ENCODE measurements around the gene C17orf67.
A peak's percentile ranks its signal among the peaks of the same experiment; 100 is the strongest.
"Not testable (repeated sequence)": the region's sequence is repeated elsewhere in the genome, so short reads cannot be mapped to it uniquely, and the experiment has no call there.

Gene C17orf67

DNA sequence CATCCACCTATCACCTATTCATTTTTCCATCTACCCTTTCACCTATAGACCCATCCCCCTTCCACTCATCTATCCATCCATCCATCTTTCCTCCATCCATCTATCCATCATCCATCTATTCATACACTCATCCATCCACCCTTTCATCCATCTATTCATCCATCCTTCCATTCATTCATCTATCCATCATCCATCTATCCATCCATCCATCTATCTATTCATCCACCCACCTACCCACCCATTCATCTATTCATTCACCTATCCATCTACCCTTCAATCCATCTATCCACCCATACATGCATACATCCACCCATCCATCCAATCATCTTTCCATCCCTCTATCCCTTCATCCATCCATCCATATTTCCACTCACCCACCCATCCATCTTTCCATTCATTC lies 63.3 kb downstream of the C17orf67 start:
- DNase-seq = no peak

DNA sequence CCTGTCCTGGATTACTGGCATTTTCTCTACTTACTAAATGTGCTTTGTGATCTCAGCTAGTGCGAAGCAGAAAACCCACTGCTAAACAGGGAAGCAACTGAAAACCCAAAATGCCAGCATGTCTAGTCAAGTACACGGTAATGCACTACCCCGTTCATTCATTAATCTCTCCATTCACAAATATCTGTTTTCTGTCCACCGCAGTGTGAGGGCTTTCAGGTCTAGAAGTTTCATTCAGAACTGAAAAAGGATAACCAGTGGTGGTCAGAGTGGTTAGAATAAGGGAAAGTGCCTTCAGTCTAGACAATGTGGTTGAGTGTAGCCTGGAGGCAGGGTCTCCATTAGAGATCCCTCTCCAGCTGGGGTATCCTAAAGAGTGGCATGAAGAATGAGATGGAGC lies 68.3 kb downstream of the C17orf67 start:
- no peak for DNase-seq

DNA sequence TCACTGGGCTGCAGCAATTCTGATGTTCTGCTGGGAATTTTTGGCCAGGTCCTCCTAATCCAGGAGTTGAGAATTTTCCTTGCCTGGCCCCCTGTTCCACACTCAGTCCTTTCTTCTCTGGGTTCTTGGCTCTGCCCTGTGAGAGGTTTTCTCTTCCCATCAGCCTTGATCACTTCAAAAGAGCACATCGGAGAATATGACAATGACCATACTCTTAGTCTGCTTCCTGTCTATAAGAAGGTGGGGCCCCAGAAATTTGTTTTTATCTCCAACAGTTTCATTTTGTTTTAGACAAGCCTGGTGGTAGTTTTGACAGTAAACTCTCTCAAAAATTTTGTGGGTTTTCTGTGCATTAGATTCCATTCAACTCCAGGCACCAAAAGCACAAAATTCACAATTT lies 70.7 kb downstream of the C17orf67 start:
- no peak for DNase-seq

DNA sequence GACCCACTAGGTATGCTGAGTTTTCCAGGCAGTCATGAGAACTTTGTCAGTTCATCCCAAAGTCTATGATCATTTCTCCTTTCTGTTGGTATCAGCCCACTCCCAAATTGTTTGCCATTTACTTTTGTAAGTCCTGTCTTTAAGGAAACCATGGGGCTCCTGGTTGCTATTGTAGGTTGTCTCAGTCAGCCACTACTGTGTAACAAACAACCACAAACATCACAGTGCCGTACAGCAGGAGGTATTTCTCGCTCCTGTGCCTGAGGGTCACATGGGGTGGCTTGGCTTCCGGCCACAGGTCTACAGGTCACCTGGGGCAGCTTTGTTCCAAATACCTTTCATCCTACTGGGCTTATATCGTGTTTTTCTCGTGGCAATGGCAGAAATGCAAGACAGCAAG lies 71.6 kb downstream of the C17orf67 start:
- no peak for DNase-seq

DNA sequence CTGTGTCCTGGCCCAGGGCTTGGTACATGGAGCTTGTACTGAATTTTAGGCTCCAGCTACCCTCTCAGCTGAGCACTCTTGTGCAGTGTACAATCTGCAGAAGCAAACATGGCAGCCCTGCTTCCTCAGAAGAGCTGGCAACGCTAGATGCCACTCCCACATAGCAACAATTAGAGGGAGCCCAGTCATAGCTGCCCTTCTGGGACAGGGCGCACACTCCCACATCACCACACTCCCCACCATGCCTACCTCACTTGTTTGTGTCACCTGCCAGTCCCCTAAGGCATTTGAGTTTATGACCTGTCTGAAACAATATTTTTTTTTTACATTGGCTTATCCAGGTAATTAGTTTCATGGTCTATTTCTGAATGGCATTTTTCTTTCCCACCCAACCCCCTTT lies 72.3 kb downstream of the C17orf67 start:
- DNase-seq = no peak

DNA sequence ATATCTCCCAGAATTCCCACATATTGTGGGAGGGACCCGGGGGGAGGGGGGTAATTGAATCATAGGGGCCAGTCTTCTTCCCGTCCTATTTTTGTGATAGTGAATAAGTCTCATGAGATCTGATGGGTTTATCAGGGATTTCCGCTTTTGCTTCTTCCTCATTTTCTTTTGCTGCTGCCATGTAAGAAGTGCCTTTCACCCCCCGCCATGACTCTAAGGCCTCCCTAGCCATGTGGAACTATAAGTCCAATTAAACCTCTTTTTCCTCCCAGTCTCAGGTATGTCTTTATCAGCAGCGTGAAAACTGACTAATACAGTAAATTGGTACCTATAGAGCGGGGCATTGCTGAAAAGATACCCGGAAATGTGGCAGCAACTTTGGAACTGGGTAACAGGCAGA lies 76.1 kb downstream of the C17orf67 start:
- not testable (repeated sequence) for DNase-seq

DNA sequence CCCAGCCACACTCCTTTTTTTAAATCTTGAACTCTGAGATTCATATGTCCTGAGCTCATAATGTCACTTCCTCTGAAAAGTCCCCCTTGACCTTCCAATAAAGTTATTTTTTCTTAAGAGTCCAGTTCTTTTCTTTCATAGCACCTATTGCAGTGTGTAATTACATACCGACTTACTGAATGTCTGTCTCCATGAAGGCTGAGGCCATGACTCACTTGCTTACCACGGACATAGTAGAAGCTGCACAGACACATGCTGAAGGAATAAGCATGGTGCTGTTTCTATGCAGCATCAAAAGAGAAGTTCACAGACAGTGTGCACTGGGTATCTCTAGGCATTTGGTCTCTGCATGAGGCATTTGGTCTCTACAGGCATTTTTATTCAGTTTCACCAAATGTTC lies 77.2 kb downstream of the C17orf67 start:
- DNase-seq = no peak

DNA sequence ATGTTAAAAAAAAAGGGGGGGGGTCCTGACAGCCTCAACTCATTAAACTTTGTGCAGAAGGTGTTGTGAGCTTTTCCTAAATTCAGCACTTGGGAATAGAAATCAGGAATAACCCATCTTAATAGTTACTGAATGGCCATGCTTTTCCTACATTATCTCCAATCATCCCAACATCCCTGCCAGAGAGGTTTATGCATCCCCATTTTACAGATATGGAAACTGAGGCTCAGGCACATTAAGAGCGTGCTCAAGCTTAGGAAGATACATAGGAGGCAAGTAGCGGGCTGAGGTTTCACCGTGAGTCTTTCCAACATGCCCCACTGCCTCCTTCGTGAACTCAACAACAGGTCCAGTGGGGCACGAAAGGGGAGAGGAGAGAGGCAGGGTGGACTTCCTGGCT lies 78.4 kb downstream of the C17orf67 start:
- no peak for DNase-seq

DNA sequence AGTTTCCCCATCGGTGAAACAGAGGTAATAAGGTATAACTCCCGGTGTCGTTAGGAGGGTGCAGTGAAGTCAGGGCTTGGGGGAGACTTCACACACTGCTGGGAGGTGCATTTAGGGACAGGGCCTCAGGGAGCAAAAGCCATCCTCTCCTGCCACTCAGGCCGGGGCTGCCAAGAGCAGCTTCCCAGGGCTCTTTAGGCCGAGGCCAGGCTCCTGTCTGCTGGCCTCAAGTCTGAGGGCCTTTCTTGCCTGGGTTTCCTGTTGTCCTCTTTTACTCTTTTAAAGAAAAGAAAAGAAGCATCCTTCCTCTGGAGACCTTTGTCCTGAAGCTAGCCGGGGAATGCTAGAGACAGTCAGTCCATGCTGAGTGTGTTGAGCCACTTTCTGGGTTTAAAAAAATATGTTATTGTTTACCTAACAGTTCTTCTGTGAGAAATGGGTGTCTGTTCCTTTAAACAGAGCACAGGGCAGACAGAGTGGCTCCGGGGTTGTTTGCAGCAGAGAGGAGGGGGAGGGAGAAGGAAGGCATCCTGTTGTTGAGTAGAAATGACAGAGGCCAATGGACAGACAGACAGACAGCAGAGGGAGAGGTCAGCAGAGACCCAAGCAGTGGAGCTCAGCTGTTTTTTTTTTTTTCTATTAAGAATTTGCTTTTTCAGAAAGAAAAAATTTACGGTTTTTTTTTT lies 79.1 kb downstream of the C17orf67 start:
- peak; percentile 52 for DNase-seq

DNA sequence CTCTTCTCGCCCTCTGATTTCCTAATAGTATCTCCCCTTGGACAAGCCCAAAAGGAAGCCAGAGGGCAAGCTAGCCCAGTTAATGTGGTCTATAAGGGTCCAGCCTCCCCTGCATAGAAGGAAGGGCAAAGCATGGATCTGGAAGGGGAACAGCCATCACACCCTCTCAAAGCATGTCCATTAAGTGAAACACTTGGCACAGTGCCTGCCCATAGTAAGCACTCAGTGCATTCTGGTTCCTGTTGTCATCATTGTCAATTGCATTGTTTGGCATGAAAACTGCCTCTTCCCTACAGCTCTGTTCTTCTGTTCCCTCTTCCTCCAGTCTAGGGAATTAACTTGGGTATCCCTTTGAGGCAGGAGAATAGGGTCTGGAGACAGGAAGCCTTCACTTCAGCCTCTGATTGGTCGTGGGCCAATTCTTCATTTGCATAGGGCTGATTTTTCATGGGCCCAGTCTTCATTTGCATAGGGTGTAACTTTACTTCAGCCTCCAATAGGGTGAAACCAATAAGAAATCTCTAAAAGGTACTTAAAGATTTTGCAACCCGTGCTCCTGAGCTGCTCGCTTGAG lies 81.4 kb downstream of the C17orf67 start:
- DNase-seq = peak; percentile 20

DNA sequence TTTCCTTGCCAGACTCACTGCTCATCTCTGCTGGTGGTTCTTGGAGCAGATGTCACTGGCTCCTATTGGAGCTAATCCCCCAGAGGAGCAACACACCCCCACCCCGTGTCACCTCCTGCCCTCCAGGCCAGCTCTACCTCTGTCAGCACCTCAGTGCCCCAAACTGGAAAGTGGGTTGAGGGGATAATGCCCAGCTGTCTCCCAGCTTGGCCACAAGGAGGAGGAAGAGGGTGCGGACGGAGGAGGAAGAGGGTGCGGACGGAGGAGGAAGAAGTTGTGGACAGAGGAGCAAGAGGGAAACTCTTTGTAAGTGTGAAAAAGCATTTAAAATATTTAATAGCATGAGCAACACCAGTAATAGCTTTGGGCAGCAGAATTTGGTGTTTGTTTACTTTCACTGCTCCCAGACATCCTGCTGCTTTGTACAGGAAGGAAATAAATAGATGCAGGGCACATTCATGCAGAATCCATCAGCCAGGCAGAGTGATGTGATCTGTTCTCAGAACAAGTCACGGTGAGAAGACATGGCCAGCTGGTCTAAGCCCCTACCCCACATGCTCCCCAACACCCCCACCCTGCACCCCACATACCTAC lies 82.5 kb downstream of the C17orf67 start:
- DNase-seq = peak; percentile 70

DNA sequence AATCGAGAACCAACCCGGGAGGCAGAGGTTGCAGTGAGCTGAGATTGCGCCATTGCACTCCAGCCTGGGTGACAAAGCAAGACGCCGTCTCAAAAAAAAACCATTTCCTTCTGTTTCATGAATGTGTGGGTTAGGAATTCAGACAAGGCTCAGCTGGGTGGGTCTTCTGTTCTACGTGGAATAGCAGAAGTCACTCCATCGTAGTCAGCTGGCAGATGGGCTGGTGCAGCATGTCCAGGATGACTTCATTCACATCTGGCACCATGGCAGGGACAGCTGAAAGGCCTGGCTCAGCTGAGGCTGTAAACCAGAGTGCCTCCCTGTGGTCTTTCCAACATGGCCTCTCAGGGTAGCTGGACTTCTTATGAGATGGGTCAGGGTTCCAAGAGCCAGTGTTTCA lies 89.0 kb downstream of the C17orf67 start:
- DNase-seq = no peak

DNA sequence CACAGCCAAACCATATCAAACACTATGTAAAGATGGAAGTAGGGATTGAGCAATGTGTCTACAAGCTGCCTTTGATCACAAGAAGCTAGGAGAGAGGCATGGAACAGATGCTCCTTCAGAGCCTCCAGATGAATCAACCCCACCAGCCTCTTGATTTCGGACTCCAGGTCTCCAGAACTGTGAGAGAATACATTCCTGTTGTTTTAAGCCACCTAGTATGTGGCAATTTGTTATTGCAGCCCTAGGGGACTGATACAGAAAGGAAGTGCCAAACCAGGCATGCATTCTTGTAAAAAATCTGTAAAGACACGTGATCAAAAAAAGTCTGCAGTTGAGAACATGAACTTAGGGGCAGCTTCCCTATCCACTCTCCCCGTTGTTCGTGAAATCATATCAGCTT lies 91.1 kb downstream of the C17orf67 start:
- DNase-seq = peak; percentile 17

Measured in NCI-H82 (cell line).